Measurements from ENCODE around the gene ZNF823. TPM values are rescaled to one million over a fixed set of nuclear protein-coding genes. Genes with fewer than 3 reads are reported as not detected.

ZNF823 gene
- total and polyA plus RNA-seq, 2 of the 13 experiments (the other 11 are each of a cell fraction or from before 2014, with no cell fraction given), result 5.7 to 11.7 TPM

DNA sequence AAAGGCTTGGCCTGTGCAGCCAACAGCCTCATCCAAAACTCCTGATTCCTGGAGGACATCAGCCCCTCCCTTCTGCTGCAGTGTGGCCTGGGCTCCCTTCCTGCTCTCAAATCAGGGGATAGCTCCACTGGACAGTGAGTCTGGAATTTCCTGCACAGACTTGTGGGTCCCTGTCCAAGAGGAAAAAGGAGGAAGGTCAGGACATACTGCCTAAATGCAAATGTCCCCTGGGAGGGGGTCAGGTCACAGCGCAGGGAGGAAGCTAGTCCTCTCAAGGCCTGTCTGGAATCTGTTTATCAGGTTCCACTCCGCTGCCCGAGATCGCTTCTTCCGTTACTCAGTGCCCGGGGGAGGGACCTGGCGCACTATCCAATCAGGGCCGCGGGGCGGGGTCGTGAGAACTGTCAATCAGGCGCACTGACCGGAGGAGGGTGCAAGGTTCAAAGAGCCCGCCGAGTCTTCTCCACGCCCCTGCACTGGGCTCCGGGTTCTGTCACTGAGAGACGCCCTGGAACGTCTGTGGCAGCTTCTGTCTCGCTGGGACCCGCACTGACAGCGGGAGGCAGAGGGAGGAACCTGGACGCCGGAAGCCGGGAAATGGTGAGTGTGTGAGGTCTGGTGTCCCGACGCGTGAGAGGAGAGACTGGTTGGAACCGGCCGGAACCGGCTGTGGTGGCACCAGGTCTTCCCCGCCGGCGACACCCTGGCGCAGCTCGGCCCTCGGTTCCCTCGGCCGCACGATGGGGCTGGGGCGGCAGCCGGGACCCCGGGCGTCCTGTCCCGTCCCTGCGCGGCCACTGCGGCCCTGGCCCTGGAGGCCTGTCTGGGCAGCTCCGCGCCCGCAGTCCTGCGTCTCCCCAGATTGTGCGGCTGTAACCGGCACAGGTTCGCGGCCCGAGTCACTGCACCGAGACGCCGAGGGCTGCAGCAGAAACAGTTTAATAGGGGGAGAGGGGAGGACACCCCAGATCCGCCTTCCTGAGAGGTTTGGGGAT lies 28.1 kb upstream of the ZNF823 start, which contains the start of gene ZNF441:
Gene ZNF441 (plus strand): TSS at position 404 of the 995 bp plus-strand sequence. CDS start 194 bp downstream, at position 598.
- Histone ChIP-seq H3K27ac (ENCODE audit: extremely low read length, insufficient read depth, low read length) (peak within 1 kb of the TSS; percentile 85), H3K36me3 (replicated peaks in 1 of 2; ENCODE audit: control insufficient read depth in 1 of 2, insufficient read depth in 2 of 2, low read length in 2 of 2) (no peaks in the 10 kb centered on the region), H3K9ac (ENCODE audit: insufficient read depth, low read depth, low read length) (peak within 1 kb of the TSS; percentile 81), H3K4me3 (replicated peaks in 1 of 3; ENCODE audit: insufficient read depth in 1 of 3, low read depth in 2 of 3, low read length in 3 of 3) (peak within 1 kb of the TSS; percentile 72 to 89 (median 81)), H3K4me2 (ENCODE audit: low read depth, low read length) (peak within 1 kb of the TSS; percentile 98), H3K27me3 (ENCODE audit: control insufficient read depth in 1 of 2, insufficient read depth in 2 of 2, low read length in 2 of 2) (no peaks in the 10 kb centered on the region; a peak in 2 of 5 replicates), H3K9me3 (ENCODE audit: low read length) (no peaks in the 10 kb centered on the region), H3K79me2 (ENCODE audit: insufficient read depth, low read length) (peaks cover 26% of the 10 kb centered on the region), H3K4me1 (ENCODE audit: insufficient read depth, low read length) (peaks cover 32% of the 10 kb centered on the region), H2AFZ (ENCODE audit: low read length) (peak within 1 kb of the TSS; percentile 98), H4K20me1 (ENCODE audit: insufficient read depth, low read length) (no peaks in the 10 kb centered on the region; the same call in 1 of the 2 replicates)
- BruUV-seq (replicated peaks), result TSS peak; percentile 66
- FAIRE-seq (peak; percentile 85), DNase-seq (ENCODE audit: low spot score) (peak; percentile 94), ATAC-seq (peak; percentile 93)
- intact Hi-C loops (cut with micrococcal nuclease; ENCODE audit: unreplicated experiment), result loop anchor here (2.0 kb wide), 1 partner anchor 28 kb away; the partner anchor contains the start of gene ZNF823
- WGBS (ENCODE audit: low lambda C conversion rate), result 0% methylated on average over 17 of the region's 61 CpGs
- CTCF ChIA-PET (ENCODE audit: low intra/inter-chr PET ratio, low total read pairs), result no interaction called here
- POLR2A ChIA-PET, result interaction anchor here (0.7 to 1.8 kb wide), 11 partner anchors 13 to 599 kb away, joined by 3 to 17 read pairs (median 4); partner anchors contain the start of genes ZNF439, ZNF442, ZNF491 and ZNF823
- in situ Hi-C loops (cut with HindIII; ENCODE audit: extremely low pct_ligation_motif_present, low pct_unique_long_range_greater_than_20kb), result no loop called here
- TF ChIP-seq RBM22 (optimal IDR thresholded peaks at IDR 0.05; ENCODE audit: low read length) (no peak), ZNF354B (CRISPR knock-in tag; IDR thresholded peaks at IDR 0.05) (0 out of 2 replicates have a peak, but pooled peaks have one; percentile 0), ZSCAN9 (CRISPR knock-in tag; IDR thresholded peaks at IDR 0.05; ENCODE audit: borderline replicate concordance) (0 out of 2 replicates have a peak, but pooled peaks have one; percentile 30), CC2D1A (CRISPR knock-in tag; IDR thresholded peaks at IDR 0.05) (no peak; the same call in 1 of the 2 replicates), ZNF629 (CRISPR knock-in tag; conservative IDR thresholded peaks at IDR 0.05) (no peak), NR2F1 (CRISPR knock-in tag; IDR thresholded peaks at IDR 0.05) (0 out of 4 replicates have a peak, but pooled peaks of 1 of the 2 experiments have one; percentile 12), ZNF773 (CRISPR knock-in tag; IDR thresholded peaks at IDR 0.05; ENCODE audit: borderline replicate concordance) (no peak), ZMAT3 (CRISPR knock-in tag; conservative IDR thresholded peaks at IDR 0.05) (no peak; the same call in none of the 2 replicates), NR2C2 (CRISPR knock-in tag; IDR thresholded peaks at IDR 0.05; ENCODE audit: borderline replicate concordance) (peak; percentile 51; the same call in 1 of the 2 replicates), NFE2L1 (CRISPR knock-in tag; IDR thresholded peaks at IDR 0.05; ENCODE audit: borderline replicate concordance) (no peak), SIN3A (IDR thresholded peaks at IDR 0.05; ENCODE audit: borderline replicate concordance, low read depth, low read length) (peak; percentile 86), NFRKB (IDR thresholded peaks at IDR 0.05) (no peak), NPAS2 (CRISPR knock-in tag; IDR thresholded peaks at IDR 0.05; ENCODE audit: borderline replicate concordance) (no peak), TAF1 (CRISPR knock-in tag; IDR thresholded peaks at IDR 0.05) (peak; percentile 79)
- TF ChIP-seq, protein P1, sequence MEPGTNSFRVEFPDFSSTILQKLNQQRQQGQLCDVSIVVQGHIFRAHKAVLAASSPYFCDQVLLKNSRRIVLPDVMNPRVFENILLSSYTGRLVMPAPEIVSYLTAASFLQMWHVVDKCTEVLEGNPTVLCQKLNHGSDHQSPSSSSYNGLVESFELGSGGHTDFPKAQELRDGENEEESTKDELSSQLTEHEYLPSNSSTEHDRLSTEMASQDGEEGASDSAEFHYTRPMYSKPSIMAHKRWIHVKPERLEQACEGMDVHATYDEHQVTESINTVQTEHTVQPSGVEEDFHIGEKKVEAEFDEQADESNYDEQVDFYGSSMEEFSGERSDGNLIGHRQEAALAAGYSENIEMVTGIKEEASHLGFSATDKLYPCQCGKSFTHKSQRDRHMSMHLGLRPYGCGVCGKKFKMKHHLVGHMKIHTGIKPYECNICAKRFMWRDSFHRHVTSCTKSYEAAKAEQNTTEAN (CRISPR knock-in tag; conservative IDR thresholded peaks at IDR 0.05), result no peak
- TF ChIP-seq, protein P2, sequence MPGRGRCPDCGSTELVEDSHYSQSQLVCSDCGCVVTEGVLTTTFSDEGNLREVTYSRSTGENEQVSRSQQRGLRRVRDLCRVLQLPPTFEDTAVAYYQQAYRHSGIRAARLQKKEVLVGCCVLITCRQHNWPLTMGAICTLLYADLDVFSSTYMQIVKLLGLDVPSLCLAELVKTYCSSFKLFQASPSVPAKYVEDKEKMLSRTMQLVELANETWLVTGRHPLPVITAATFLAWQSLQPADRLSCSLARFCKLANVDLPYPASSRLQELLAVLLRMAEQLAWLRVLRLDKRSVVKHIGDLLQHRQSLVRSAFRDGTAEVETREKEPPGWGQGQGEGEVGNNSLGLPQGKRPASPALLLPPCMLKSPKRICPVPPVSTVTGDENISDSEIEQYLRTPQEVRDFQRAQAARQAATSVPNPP (CRISPR knock-in tag; IDR thresholded peaks at IDR 0.05), result 0 out of 2 replicates have a peak, but pooled peaks have one; percentile 53
- TF ChIP-seq, protein P3, sequence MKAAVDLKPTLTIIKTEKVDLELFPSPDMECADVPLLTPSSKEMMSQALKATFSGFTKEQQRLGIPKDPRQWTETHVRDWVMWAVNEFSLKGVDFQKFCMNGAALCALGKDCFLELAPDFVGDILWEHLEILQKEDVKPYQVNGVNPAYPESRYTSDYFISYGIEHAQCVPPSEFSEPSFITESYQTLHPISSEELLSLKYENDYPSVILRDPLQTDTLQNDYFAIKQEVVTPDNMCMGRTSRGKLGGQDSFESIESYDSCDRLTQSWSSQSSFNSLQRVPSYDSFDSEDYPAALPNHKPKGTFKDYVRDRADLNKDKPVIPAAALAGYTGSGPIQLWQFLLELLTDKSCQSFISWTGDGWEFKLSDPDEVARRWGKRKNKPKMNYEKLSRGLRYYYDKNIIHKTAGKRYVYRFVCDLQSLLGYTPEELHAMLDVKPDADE (CRISPR knock-in tag; IDR thresholded peaks at IDR 0.05), result no peak
